GM21528 (cell line): ENCODE results near the gene BNC1.

Experiments
- ATAC-seq: cut with Tn5 transposase; IDR thresholded peaks from one replicate; pipeline ENCODE4 v1.9.1; 2021; ENCODE audit warnings: mild to moderate bottlenecking, moderate library complexity; ENCODE audit not compliant: unreplicated experiment, low FRiP score

The BNC1 gene, protein sequence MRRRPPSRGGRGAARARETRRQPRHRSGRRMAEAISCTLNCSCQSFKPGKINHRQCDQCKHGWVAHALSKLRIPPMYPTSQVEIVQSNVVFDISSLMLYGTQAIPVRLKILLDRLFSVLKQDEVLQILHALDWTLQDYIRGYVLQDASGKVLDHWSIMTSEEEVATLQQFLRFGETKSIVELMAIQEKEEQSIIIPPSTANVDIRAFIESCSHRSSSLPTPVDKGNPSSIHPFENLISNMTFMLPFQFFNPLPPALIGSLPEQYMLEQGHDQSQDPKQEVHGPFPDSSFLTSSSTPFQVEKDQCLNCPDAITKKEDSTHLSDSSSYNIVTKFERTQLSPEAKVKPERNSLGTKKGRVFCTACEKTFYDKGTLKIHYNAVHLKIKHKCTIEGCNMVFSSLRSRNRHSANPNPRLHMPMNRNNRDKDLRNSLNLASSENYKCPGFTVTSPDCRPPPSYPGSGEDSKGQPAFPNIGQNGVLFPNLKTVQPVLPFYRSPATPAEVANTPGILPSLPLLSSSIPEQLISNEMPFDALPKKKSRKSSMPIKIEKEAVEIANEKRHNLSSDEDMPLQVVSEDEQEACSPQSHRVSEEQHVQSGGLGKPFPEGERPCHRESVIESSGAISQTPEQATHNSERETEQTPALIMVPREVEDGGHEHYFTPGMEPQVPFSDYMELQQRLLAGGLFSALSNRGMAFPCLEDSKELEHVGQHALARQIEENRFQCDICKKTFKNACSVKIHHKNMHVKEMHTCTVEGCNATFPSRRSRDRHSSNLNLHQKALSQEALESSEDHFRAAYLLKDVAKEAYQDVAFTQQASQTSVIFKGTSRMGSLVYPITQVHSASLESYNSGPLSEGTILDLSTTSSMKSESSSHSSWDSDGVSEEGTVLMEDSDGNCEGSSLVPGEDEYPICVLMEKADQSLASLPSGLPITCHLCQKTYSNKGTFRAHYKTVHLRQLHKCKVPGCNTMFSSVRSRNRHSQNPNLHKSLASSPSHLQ

GRCh38 chr15:83284559-83285283 lies at the start of gene BNC1:
BNC1 (minus strand) TSS chr15:83284664; CDS start chr15:83284628, 36 bp downstream.
- ATAC-seq: no peak

DNA sequence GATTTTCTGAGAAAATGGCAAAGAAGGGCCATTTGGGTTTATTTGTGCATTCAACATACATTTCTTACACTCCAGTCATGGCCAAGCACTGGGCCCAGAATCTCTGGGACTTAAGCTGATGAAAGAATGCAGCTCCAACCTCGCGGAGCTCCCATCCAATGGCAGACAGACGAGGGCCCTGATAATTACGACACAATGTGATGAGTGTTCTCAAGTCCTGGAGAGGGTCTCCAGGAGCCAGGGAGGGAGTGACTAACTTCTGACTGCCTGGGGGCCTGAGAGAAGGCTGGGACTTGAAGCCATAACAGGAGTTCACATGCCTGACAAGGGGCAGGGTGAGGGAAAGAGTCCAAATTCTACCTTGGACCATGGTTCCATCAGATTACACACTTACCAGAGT lies 42.6 kb upstream of the BNC1 start:
- ATAC-seq: no peak

- ATAC-seq: no peak
These were observed 40.3 kb upstream of the BNC1 start for GRCh38 chr15:83324799-83325198.

DNA sequence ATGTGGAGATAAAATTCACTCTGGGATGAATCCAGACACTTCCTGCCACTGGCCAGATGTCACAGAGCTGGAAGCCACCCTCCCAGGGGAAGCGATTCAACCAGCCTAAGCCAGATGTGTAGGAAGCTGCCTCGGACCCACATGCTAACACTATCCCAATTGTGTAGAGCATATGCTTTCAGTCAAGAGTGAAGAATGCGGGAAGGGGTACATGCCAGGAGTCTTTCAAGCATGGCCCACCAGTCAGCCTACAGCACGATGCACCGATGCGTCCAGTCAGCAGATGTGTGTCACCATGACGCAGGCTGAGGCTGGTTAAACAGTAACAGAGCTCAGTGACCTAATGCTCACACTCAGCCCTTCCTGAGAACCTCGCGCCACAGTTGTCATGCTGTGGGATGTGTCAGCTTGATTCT lies 38.8 kb upstream of the BNC1 start:
- ATAC-seq: no peak

- ATAC-seq: no peak
These were observed 38.2 kb upstream of the BNC1 start for GRCh38 chr15:83322691-83323090.

DNA sequence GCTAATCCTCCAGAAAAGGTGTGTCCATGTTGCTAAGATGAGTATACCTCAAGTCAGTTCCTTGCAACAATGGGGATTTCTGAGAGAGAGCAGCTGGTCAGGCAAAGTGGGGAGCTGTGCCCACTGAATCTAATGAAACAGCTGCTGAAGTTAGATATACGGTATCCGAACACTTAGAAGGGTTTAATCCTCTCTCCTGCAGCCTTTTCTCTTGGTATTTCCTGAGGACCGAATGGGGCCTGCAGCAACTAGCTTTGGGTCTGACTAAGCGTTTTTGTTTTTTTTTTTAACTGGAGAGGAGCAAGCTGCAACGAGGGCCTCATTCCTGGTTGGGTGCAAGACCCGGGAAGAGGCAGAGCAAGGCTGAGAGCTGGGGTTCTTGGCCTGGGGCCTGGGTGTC lies 37.6 kb upstream of the BNC1 start:
- ATAC-seq: no peak

- no peak for ATAC-seq
These were observed 36.4 kb upstream of the BNC1 start for GRCh38 chr15:83320844-83321243.

DNA sequence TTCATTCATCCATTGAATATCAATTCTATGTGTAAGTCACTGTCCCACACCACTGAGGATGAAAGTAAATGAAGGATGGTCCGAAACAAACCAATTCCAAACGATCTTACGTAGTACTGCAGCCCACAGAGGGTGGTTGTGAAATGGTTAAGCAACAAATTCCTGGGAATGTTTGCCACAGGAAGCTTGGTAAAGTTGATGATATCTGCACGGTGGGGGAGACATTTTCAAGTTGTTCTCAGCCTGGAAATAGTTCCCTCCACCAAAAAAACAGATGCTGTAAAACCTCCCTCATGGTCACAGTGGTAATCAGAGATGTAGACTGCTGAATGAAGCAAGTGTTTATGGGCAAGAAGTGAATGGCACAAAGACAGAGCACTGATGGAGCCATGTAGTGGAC lies 35.9 kb upstream of the BNC1 start:
- ATAC-seq: no peak

DNA sequence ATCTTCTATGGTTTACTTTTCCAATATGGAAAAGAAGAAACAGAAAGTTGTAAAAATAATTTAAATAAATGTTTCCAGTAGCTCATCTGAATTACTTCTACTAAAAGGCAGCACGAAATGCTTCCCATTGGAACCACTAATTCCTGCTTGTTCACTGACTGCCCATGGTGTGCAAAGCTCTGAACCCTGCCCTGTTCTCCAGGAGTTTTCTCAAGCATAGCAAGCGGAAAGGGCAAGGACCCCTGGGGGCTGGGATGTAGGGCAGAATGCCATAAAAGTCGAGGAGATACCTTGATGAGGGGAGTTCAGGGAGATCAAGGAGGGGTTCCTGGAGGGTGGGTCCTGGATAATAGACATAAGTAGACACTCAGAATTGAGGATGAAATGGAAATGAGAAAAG lies 35.3 kb upstream of the BNC1 start:
- ATAC-seq: no peak

GRCh38 chr15:83318861-83319415 lies 34.5 kb upstream of the BNC1 start:
- no peak for ATAC-seq

GRCh38 chr15:83318036-83318435 lies 33.6 kb upstream of the BNC1 start:
- ATAC-seq: no peak

DNA sequence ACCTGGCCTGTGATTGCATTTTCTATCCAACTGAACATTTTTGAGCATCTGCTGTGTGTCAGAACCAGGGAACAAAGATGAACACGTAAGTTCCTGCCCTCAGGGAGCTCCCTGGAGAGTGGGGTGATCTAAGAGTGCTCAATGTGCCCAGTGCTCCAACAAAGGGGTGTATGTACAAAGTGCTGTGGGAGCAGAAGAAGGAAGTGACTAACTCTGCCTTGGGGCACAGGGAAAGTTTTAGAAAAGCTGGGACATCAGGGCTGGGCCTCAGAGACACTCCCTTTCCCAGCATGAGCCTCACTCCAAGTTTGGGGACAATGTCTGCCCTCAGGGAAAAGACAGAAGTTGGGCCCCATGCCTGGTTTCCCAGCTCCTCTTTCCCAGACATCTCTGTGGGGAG lies 27.6 kb upstream of the BNC1 start:
- no peak for ATAC-seq

DNA sequence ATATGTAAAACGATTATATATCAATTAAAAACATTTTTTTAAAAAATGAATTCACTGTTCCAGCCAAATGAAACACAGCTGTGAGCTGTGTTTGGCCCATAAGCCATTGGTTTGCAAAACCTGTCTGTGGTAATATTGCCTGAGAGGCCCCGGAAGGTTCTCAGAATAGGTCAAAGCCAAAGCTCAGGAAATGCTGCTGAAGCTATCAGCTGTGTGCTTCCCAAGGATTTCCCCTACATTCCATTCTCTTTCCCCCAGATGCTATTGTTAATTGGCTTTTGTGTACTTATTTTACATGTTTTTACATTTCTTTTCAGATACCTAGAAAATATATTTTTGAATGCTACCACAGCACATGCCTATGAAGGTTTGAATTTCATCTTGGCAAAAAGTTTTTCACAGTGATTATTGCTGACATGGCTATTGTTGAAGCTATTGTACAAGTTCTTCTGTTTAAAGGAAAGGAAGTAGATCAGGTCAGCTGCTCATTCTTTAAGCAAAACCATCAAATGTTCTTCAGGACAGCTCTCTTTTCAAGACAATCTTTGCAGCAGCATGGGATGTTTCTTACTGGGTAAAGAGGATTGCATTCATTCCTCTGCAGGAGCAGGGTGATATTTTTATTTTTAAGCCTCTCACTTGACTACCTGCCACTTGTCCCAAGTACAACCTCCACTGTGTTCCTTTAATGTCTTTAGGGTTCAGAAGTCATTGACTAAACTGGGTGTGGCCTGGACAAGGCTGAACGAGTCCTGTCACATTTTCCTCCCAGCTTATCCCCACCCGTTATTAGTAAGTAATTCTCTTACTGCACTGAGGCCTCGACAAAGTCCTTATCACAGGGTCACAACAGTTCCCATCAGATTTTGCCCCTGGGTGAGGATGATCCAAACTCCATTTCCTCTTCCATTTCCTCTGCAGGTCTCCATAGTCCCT lies 26.3 kb upstream of the BNC1 start:
- ATAC-seq: no peak

GRCh38 chr15:83308671-83309070 lies 24.2 kb upstream of the BNC1 start:
- ATAC-seq: no peak

DNA sequence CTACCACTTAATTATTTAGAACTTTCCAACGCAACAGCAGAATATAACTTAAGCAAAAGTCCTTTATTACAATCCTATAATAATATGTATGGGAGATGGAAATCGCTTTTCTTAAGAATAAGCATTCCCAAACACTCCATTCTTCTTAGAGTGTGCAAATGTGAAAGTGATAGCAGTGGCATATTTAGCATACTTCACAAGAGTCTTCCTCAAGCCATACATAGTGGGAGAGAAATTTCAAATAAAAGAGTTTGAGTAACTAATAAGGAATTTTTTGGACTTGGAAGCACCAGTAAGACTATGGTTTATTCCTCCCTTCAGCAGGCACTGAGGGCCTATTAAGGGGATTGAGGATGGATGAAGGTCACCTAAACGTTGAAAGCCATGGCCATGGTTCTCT lies 22.1 kb upstream of the BNC1 start:
- no peak for ATAC-seq

DNA sequence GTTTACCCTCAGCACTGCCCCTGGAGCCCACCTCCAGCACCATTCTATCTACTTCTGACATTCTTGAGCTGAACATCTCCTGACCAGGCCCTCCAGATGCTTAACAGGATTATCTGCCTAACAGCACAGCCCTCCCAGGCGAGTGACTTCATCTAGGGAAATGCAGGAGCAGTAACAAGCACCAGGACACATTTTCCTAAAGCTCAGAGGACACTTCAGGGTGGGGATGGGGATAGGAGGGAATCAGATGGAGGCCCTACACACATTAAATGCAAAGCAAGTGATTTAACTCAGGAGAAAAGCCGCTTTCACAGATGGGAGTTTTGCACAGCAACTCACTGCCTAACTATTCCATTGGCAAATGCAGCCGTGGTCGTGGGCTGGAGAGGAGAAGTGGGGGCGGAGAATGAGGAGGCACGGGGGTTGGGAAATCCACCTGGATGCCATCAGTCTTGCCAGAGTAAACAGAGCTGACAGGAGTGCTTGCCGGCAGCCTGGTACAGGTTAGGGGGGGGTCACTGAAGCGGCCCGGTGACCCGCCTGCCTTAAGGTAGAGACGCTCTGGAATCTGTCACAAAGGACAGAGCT lies 21.3 kb upstream of the BNC1 start:
- ATAC-seq: no peak

- ATAC-seq: no peak
These were observed 20.6 kb upstream of the BNC1 start for GRCh38 chr15:83304861-83305703.

- no peak for ATAC-seq
These were observed 19.1 kb upstream of the BNC1 start for GRCh38 chr15:83303535-83303934.
